K562 (cell line): ENCODE measurements around the gene CD244. TPM values are rescaled to one million over a fixed set of nuclear protein-coding genes. Genes with fewer than 3 reads are reported as not detected.

Source experiments
- ATAC-seq: fragments of 200-7000 bp; cut with Tn5 transposase; 3 replicates; pipeline ENCODE4 v1.9.1; 2020; ENCODE audit warnings: moderate library complexity
- BruUV-seq: library from RNA; stranded (reverse); fragments of 400-500 nt; replicated peaks from 2 replicates; lab custom pipeline; 2021; lab: Mats Ljungman, UMichigan
- CTCF ChIA-PET: fragments of 300-600 bp; formaldehyde crosslinking; extraction: SDS; loops from one replicate; lab custom pipeline; 2021; ENCODE audit warnings: low intra/inter-chr PET ratio; lab: Yijun Ruan, JAX
- POLR2A ChIA-PET: fragments of 300-600, 350-650 bp; sonication (Branson Sonifier 250); formaldehyde crosslinking; extraction: SDS; loops from one replicate; lab custom pipeline; 2021; ENCODE audit warnings: antibody characterized with exemption, inconsistent platforms; lab: Yijun Ruan, JAX
- DNase-seq, 4 experiments: peaks; one replicate each; pipeline versions ENCODE4 v3.0.0 to v3.0.0-alpha.2; 2011 to 2018; ENCODE audit warnings: low spot score in 3 of 4, mixed read lengths in 3 of 4; ENCODE audit errors: extremely low read depth in 1 of 4
- FAIRE-seq: peaks from 2 replicates; lab custom pipeline; 2011; peaks lifted over from hg19 to GRCh38; lab: Jason Lieb, UNC
- H2AFZ ChIP-seq: 2 replicates; pipeline ENCODE4 v1.6.0; 2011; ENCODE audit warnings: low read depth, low read length, control low read depth, inconsistent platforms
- H3K27ac ChIP-seq: fragments of 200-600 bp; 3 replicates; pipeline ENCODE4 v1.8.0; 2011; ENCODE audit warnings: low read depth, mild to moderate bottlenecking, control low read depth, inconsistent platforms, low read length, moderate library complexity, mixed read lengths; ENCODE audit errors: extremely low read depth
- H3K27me3 ChIP-seq, 2 experiments: fragments of 300-600 bp in 1 of 2; 2 replicates in 1 of 2; 3 replicates in 1 of 2; pipeline versions ENCODE4 v1.6.0 to v1.8.0; 2011; ENCODE audit warnings: inconsistent platforms in 2 of 2, low read length in 2 of 2, mild to moderate bottlenecking in 1 of 2, mixed read lengths in 1 of 2, moderate library complexity in 1 of 2; ENCODE audit not compliant: control insufficient read depth in 2 of 2, insufficient read depth in 2 of 2
- H3K36me3 ChIP-seq: fragments of 300-600 bp; 3 replicates; pipeline ENCODE4 v1.8.0; 2011; ENCODE audit warnings: mild to moderate bottlenecking, low read length, inconsistent platforms; ENCODE audit not compliant: control insufficient read depth, insufficient read depth
- H3K4me1 ChIP-seq, 2 experiments: fragments of 200-600 bp in 1 of 2; replicated peaks in 1 of 2; 2 replicates in 1 of 2; 3 replicates in 1 of 2; pipeline versions ENCODE4 v1.5.1 to v1.8.0; 2011; ENCODE audit warnings: inconsistent platforms in 2 of 2, low read length in 2 of 2, mild to moderate bottlenecking in 1 of 2, mixed read lengths in 1 of 2, moderate library complexity in 1 of 2; ENCODE audit not compliant: control insufficient read depth in 2 of 2, insufficient read depth in 2 of 2
- H3K4me2 ChIP-seq: 2 replicates; pipeline ENCODE4 v1.6.1; 2011; ENCODE audit warnings: low read length, control low read depth, inconsistent platforms, mixed read lengths; ENCODE audit not compliant: insufficient read depth
- H3K4me3 ChIP-seq: fragments of 200-600 bp; sonication (generic), shearing (Covaris generic); 2 replicates; pipeline ENCODE4 v1.5.1; 2016; ENCODE audit warnings: control low read depth, inconsistent platforms
- H3K79me2 ChIP-seq: fragments of 200-600 bp; 3 replicates; pipeline ENCODE4 v1.8.0; 2011; ENCODE audit warnings: low read length, inconsistent platforms; ENCODE audit not compliant: control insufficient read depth, insufficient read depth
- H3K9ac ChIP-seq, 2 experiments: 2 replicates each; pipeline versions ENCODE4 v1.6.0 to v1.6.1; 2011; ENCODE audit warnings: low read depth in 2 of 2, low read length in 2 of 2, control low read depth in 1 of 2, inconsistent platforms in 1 of 2, mild to moderate bottlenecking in 1 of 2, mixed read lengths in 1 of 2; ENCODE audit not compliant: insufficient read depth in 1 of 2
- H3K9me1 ChIP-seq: one replicate; pipeline ENCODE4 v1.6.0; 2011; ENCODE audit warnings: inconsistent platforms, mild to moderate bottlenecking, low read length, moderate library complexity; ENCODE audit not compliant: control insufficient read depth, insufficient read depth
- H3K9me3 ChIP-seq: replicated peaks from 2 replicates; pipeline ENCODE4 v1.5.1; 2011; ENCODE audit warnings: low read depth, low read length, inconsistent platforms; ENCODE audit not compliant: control insufficient read depth, insufficient read depth
- H4K20me1 ChIP-seq: replicated peaks from 2 replicates; pipeline ENCODE4 v1.6.1; 2011; ENCODE audit warnings: low read length, inconsistent platforms, mixed read lengths; ENCODE audit not compliant: control insufficient read depth, insufficient read depth
- CAMTA2 ChIP-seq: fragments of 250-450 bp; sonication (Bioruptor Pico); conservative IDR thresholded peaks from 2 replicates; pipeline ENCODE4 v1.5.1; 2022
- HNRNPLL ChIP-seq: fragments of 200-400 bp; formaldehyde crosslinking; IDR thresholded peaks from 2 replicates; pipeline ENCODE4 v1.6.1; 2017; ENCODE audit warnings: low read length, low read depth, mild to moderate bottlenecking; ENCODE audit not compliant: poor library complexity, severe bottlenecking
- ILK ChIP-seq: fragments of 450-650 bp; IDR thresholded peaks from 2 replicates; pipeline ENCODE4 v1.6.1; 2016; ENCODE audit warnings: missing genetic modification characterization, low read depth, mild to moderate bottlenecking, missing compliant biosample characterization, moderate library complexity, borderline replicate concordance
- KAT8 ChIP-seq: fragments of 450-650 bp; IDR thresholded peaks from 2 replicates; pipeline ENCODE4 v1.6.1; 2016; ENCODE audit warnings: low read depth, mild to moderate bottlenecking
- LARP7 ChIP-seq: fragments of 450-650 bp; IDR thresholded peaks from 2 replicates; pipeline ENCODE4 v1.6.1; 2016
- NFIX ChIP-seq: fragments of 250-450 bp; sonication (Bioruptor Pico); IDR thresholded peaks from 2 replicates; pipeline ENCODE4 v1.4.0; 2020; ENCODE audit warnings: low read depth, mild to moderate bottlenecking, moderate library complexity
- NR0B1 ChIP-seq: fragments of 450-650 bp; IDR thresholded peaks from one replicate; pipeline ENCODE4 v1.6.1; 2018; ENCODE audit warnings: mild to moderate bottlenecking, moderate library complexity; ENCODE audit not compliant: partially characterized antibody
- SREBF2 ChIP-seq: sonication (generic); formaldehyde crosslinking; IDR thresholded peaks from 2 replicates; pipeline ENCODE4 v1.4.0; 2020; ENCODE audit warnings: mild to moderate bottlenecking, missing genetic modification reagents
- YY1 ChIP-seq, 3 experiments: IDR thresholded peaks; 2 replicates each; pipeline ENCODE4 v1.6.1; 2011; ENCODE audit warnings: low read length in 2 of 3, mild to moderate bottlenecking in 2 of 3, moderate library complexity in 2 of 3, borderline replicate concordance in 1 of 3, control low read depth in 1 of 3, low read depth in 1 of 3; ENCODE audit not compliant: insufficient read depth in 3 of 3, insufficient replicate concordance in 2 of 3, control insufficient read depth in 1 of 3, insufficient read length in 1 of 3; ENCODE audit errors: extremely low read depth in 1 of 3
- WGBS: fragments of 100-300 bp; shearing (Covaris generic); methylation state at CpG from one replicate; pipeline ENCODE4 v1.1.6; 2016; ENCODE audit warnings: low coverage, mixed read lengths; ENCODE audit not compliant: insufficient coverage; ENCODE audit errors: missing lambda C conversion rate; 5-methylcytosine and 5-hydroxymethylcytosine counted together
- in situ Hi-C: fragments of 300-500 bp; cut with MboI; formaldehyde crosslinking; loops from 4 replicates; pipeline ENCODE4 v1.15.0; 2018; ENCODE audit warnings: inconsistent platforms, mixed read lengths
- intact Hi-C: fragments of 100-400 bp; cut with micrococcal nuclease; formaldehyde crosslinking; loops from 2 replicates; pipeline ENCODE4 v1.14.2; 2022
- polyA plus RNA-seq, 8 experiments: library from polyadenylated mRNA; depleted of rRNA in 4 of 8; stranded (reverse) in 5 of 8; unstranded in 3 of 8; fragments of >200 nt; fragmentation: Nextera tagmentation in 2 of 8; fragmentation: Illumina TruSeq in 1 of 8; extraction: Ambion mirVana in 2 of 8; extraction: Trizol in 1 of 8; gene quantifications; 2 replicates each; pipeline versions ENCODE4 v1.2.1 to v1.2.3, GENCODE V29; 2011 to 2014; ENCODE audit warnings: inconsistent platforms in 1 of 8, missing spikeins in 1 of 8
- total RNA-seq, 7 experiments: library from RNA; depleted of rRNA in 6 of 7; stranded (reverse); fragments of >200 nt in 6 of 7; fragmentation: Illumina TruSeq in 2 of 7; extraction: Trizol in 2 of 7; gene quantifications; 2 replicates each; pipeline versions ENCODE4 v1.2.1 to v1.2.3, GENCODE V29; 2011 to 2021; ENCODE audit warnings: low replicate concordance in 1 of 7

Gene CD244
- total and polyA plus RNA-seq, 9 of the 15 experiments (the other 6 are each of a cell fraction or from before 2014, with no cell fraction given) = not detected

GRCh38 chr1:160797271-160797709, 65.4 kb downstream of the CD244 start:
- no TSS peak for BruUV-seq
- no peak overlapping the region for H3K4me2 ChIP-seq
- H3K36me3 ChIP-seq = no peaks in the 10 kb centered on the region
- intact Hi-C loops (no loop called here), in situ Hi-C loops (no loop called here)
- no peak for FAIRE-seq
- no peak overlapping the region for H3K4me3 ChIP-seq
- TF ChIP-seq CAMTA2 (CRISPR knock-in tag) (no peak), KAT8 (no peak), NFIX (CRISPR knock-in tag) (no peak), LARP7 (no peak), HNRNPLL (no peak), SREBF2 (no peak)
- 0% methylated on average over 3 of the region's 3 CpGs for WGBS
- no peaks in the 10 kb centered on the region; the same call in 1 of the 2 replicates for H4K20me1 ChIP-seq
- ChIA-PET POLR2A (interaction anchor here (0.5 to 1.2 kb wide), 2 partner anchors 15 to 326 kb away, joined by 3 read pairs; no protein-coding TSS in a partner anchor), CTCF (no interaction called here)
- H3K27me3 ChIP-seq = peaks cover 5 to 27% of the 10 kb centered on the region in 2 experiments; a peak in 4 of 5 replicates
- H3K9me3 ChIP-seq = no peaks in the 10 kb centered on the region
- DNase-seq = no peak
- H3K27ac ChIP-seq = no peak overlapping the region
- H3K79me2 ChIP-seq = no peaks in the 10 kb centered on the region
- H3K9ac ChIP-seq = no peak overlapping the region
- H2AFZ ChIP-seq = no peak overlapping the region
- H3K9me1 ChIP-seq = no peaks in the 10 kb centered on the region
- no peak for ATAC-seq
- peaks cover 0 to 7% of the 10 kb centered on the region in 2 experiments; a peak in 1 of 5 replicates for H3K4me1 ChIP-seq

- no peaks in the 10 kb centered on the region for H3K4me1 ChIP-seq
- H3K27me3 ChIP-seq = peaks cover 0 to 19% of the 10 kb centered on the region in 2 experiments; a peak in 3 of 5 replicates
- FAIRE-seq (no peak), DNase-seq (no peak), ATAC-seq (no peak)
- CTCF ChIA-PET = no interaction called here
- H2AFZ ChIP-seq = no peak within 1 kb of the TSS
- POLR2A ChIA-PET = interaction anchor here (0.9 kb wide), 1 partner anchor 16 kb away, joined by 3 read pairs; no protein-coding TSS in a partner anchor
- WGBS = 0% methylated on average over 4 of the region's 4 CpGs
- no peaks in the 10 kb centered on the region for H3K9me3 ChIP-seq
- in situ Hi-C loops = no loop called here
- no peak within 1 kb of the TSS for H3K4me3 ChIP-seq
- H3K9ac ChIP-seq = no peak within 1 kb of the TSS
- H3K36me3 ChIP-seq = no peaks in the 10 kb centered on the region
- H3K79me2 ChIP-seq = no peaks in the 10 kb centered on the region
- intact Hi-C loops = no loop called here
- no TSS peak for BruUV-seq
- H4K20me1 ChIP-seq = no peaks in the 10 kb centered on the region; the same call in 1 of the 2 replicates
- H3K27ac ChIP-seq = no peak within 1 kb of the TSS
- H3K9me1 ChIP-seq = no peaks in the 10 kb centered on the region
- H3K4me2 ChIP-seq = no peak within 1 kb of the TSS
- TF ChIP-seq ILK (tag) = no peak
- no peak for TF ChIP-seq NR0B1
- TF ChIP-seq YY1 (IDR thresholded peaks at IDR 0.05; ENCODE audit: borderline replicate concordance in 1 of 3, control insufficient read depth in 1 of 3, extremely low read depth in 1 of 3, insufficient read depth in 3 of 3, insufficient read length in 1 of 3, insufficient replicate concordance in 2 of 3, low read depth in 1 of 3, low read length in 2 of 3) = peak in 1 of 3 experiments; percentile 34
Observed at GRCh38 chr1:160795951-160796383, 66.7 kb downstream of the CD244 start, which contains the start of gene LY9. LY9 (plus strand) TSS chr1:160796174; CDS start chr1:160796188, 14 bp downstream.
